ENCODE data around the gene RPRM. TPM values are rescaled to one million over a fixed set of nuclear protein-coding genes. Genes with fewer than 3 reads are reported as not detected.
"Not testable (repeated sequence)": the region's sequence is repeated elsewhere in the genome, so short reads cannot be mapped to it uniquely, and the experiment has no call there.

RPRM gene
- total RNA-seq, 1 experiment from 2014 or later, result not detected

- ChIA-PET POLR2A (ENCODE audit: low non-redundant PET) (no interaction called here), CTCF (no interaction called here)
- DNase-seq (ENCODE audit: low spot score), result no peak
- Histone ChIP-seq H3K9me3 (ENCODE audit: low read depth, low read length, poor library complexity, severe bottlenecking) (peaks cover 4% of the 10 kb centered on the region), H3K36me3 (ENCODE audit: insufficient read depth, low read length, poor library complexity, severe bottlenecking) (no peaks in the 10 kb centered on the region), H3K4me1 (ENCODE audit: insufficient read depth, low read length, poor library complexity, severe bottlenecking) (no peaks in the 10 kb centered on the region), H3K27me3 (replicated peaks; ENCODE audit: insufficient read depth, low read depth, low read length, poor library complexity) (peaks cover 8% of the 10 kb centered on the region), H3K27ac (ENCODE audit: low read depth, low read length, poor library complexity, severe bottlenecking) (no peak overlapping the region), H3K4me3 (ENCODE audit: low read depth, low read length, poor library complexity, severe bottlenecking) (no peak overlapping the region)
- no TSS peak for BruUV-seq (replicated peaks)
- intact Hi-C loops (cut with micrococcal nuclease; ENCODE audit: unreplicated experiment), result loop anchor here (10.0 kb wide), 1 partner anchor 1476 kb away; no protein-coding TSS in a partner anchor
- no peak for TF ChIP-seq CTCF (conservative IDR thresholded peaks at IDR 0.05; ENCODE audit: low read depth, low read length)
- no peak for TF ChIP-seq EZH2 (IDR thresholded peaks at IDR 0.05; ENCODE audit: borderline replicate concordance, low read depth, low read length, poor library complexity, severe bottlenecking)
Measured at GRCh38 chr2:153510996-153511395, 32.4 kb upstream of the RPRM start.

GRCh38 chr2:153509133-153509532, 30.6 kb upstream of the RPRM start:
- no peak for DNase-seq (ENCODE audit: low spot score)
- H3K9me3 ChIP-seq (ENCODE audit: low read depth, low read length, poor library complexity, severe bottlenecking), result peaks cover 4% of the 10 kb centered on the region
- H3K27me3 ChIP-seq (replicated peaks; ENCODE audit: insufficient read depth, low read depth, low read length, poor library complexity), result no peaks in the 10 kb centered on the region
- H3K4me1 ChIP-seq (ENCODE audit: insufficient read depth, low read length, poor library complexity, severe bottlenecking), result no peaks in the 10 kb centered on the region
- TF ChIP-seq EZH2 (IDR thresholded peaks at IDR 0.05; ENCODE audit: borderline replicate concordance, low read depth, low read length, poor library complexity, severe bottlenecking) (no peak), CTCF (conservative IDR thresholded peaks at IDR 0.05; ENCODE audit: low read depth, low read length) (no peak)
- H3K36me3 ChIP-seq (ENCODE audit: insufficient read depth, low read length, poor library complexity, severe bottlenecking), result no peaks in the 10 kb centered on the region
- no TSS peak for BruUV-seq (replicated peaks)
- intact Hi-C loops (cut with micrococcal nuclease; ENCODE audit: unreplicated experiment), result no loop called here
- H3K27ac ChIP-seq (ENCODE audit: low read depth, low read length, poor library complexity, severe bottlenecking), result no peak overlapping the region
- POLR2A ChIA-PET (ENCODE audit: low non-redundant PET), result no interaction called here
- no peak overlapping the region for H3K4me3 ChIP-seq (ENCODE audit: low read depth, low read length, poor library complexity, severe bottlenecking)
- CTCF ChIA-PET, result no interaction called here

GRCh38 chr2:153506499-153506898, 27.9 kb upstream of the RPRM start:
- H3K27ac ChIP-seq (ENCODE audit: low read depth, low read length, poor library complexity, severe bottlenecking); POLR2A ChIA-PET (ENCODE audit: low non-redundant PET); intact Hi-C loops (cut with micrococcal nuclease; ENCODE audit: unreplicated experiment); H3K36me3 ChIP-seq (ENCODE audit: insufficient read depth, low read length, poor library complexity, severe bottlenecking); CTCF ChIA-PET; DNase-seq (ENCODE audit: low spot score); BruUV-seq (replicated peaks); H3K27me3 ChIP-seq (replicated peaks; ENCODE audit: insufficient read depth, low read depth, low read length, poor library complexity); H3K9me3 ChIP-seq (ENCODE audit: low read depth, low read length, poor library complexity, severe bottlenecking); H3K4me1 ChIP-seq (ENCODE audit: insufficient read depth, low read length, poor library complexity, severe bottlenecking); H3K4me3 ChIP-seq (ENCODE audit: low read depth, low read length, poor library complexity, severe bottlenecking): not testable (repeated sequence)

GRCh38 chr2:153499439-153499838, 20.9 kb upstream of the RPRM start:
- H3K27ac ChIP-seq (ENCODE audit: low read depth, low read length, poor library complexity, severe bottlenecking), result no peak overlapping the region
- no peak for TF ChIP-seq CTCF (conservative IDR thresholded peaks at IDR 0.05; ENCODE audit: low read depth, low read length)
- TF ChIP-seq EZH2 (IDR thresholded peaks at IDR 0.05; ENCODE audit: borderline replicate concordance, low read depth, low read length, poor library complexity, severe bottlenecking), result no peak
- no peaks in the 10 kb centered on the region for H3K4me1 ChIP-seq (ENCODE audit: insufficient read depth, low read length, poor library complexity, severe bottlenecking)
- CTCF ChIA-PET, result no interaction called here
- peaks cover 9% of the 10 kb centered on the region for H3K27me3 ChIP-seq (replicated peaks; ENCODE audit: insufficient read depth, low read depth, low read length, poor library complexity)
- H3K9me3 ChIP-seq (ENCODE audit: low read depth, low read length, poor library complexity, severe bottlenecking), result no peaks in the 10 kb centered on the region
- BruUV-seq (replicated peaks), result no TSS peak
- DNase-seq (ENCODE audit: low spot score), result no peak
- intact Hi-C loops (cut with micrococcal nuclease; ENCODE audit: unreplicated experiment), result no loop called here
- no peak overlapping the region for H3K4me3 ChIP-seq (ENCODE audit: low read depth, low read length, poor library complexity, severe bottlenecking)
- POLR2A ChIA-PET (ENCODE audit: low non-redundant PET), result no interaction called here
- no peaks in the 10 kb centered on the region for H3K36me3 ChIP-seq (ENCODE audit: insufficient read depth, low read length, poor library complexity, severe bottlenecking)

Measured in A673 (cell line).